ENCODE results near the gene CLDND2. TPM values are rescaled to one million over a fixed set of nuclear protein-coding genes. Genes with fewer than 3 reads are reported as not detected.

The CLDND2 gene
- total RNA-seq, 1 experiment from 2014 or later = not detected

GRCh38 chr19:51386882-51387520 is 18.2 kb upstream of the CLDND2 start:
- no peak overlapping the region for H2AK5ac ChIP-seq (ENCODE audit: insufficient read length, low read length)
- no CpG with 5 or more reads among the region's 14 CpGs for WGBS (ENCODE audit: extremely low coverage, insufficient read length, low lambda C conversion rate)
- H4K91ac ChIP-seq (ENCODE audit: insufficient read length, low read depth, low read length) = no peak overlapping the region
- no peak overlapping the region for H3K23ac ChIP-seq (ENCODE audit: insufficient read length, low read depth, low read length)
- H3K4me1 ChIP-seq (ENCODE audit: insufficient read depth, low read length) = no peaks in the 10 kb centered on the region
- no peak overlapping the region for H3K14ac ChIP-seq (ENCODE audit: insufficient read depth, low read length)
- DNase-seq = no peak
- no peak overlapping the region for H2BK12ac ChIP-seq (ENCODE audit: insufficient read length, low read depth, low read length)
- no peak overlapping the region for H3K56ac ChIP-seq (ENCODE audit: insufficient read length, low read depth, low read length)
- no peaks in the 10 kb centered on the region for H3K79me2 ChIP-seq (ENCODE audit: insufficient read depth, low read length)
- H3K18ac ChIP-seq (ENCODE audit: insufficient read length, low read depth, low read length) = no peak overlapping the region
- H4K5ac ChIP-seq (ENCODE audit: insufficient read length, low read depth, low read length) = no peak overlapping the region
- no peak overlapping the region for H3T11ph ChIP-seq (ENCODE audit: low read length)
- H3K27ac ChIP-seq (ENCODE audit: insufficient read length, low read depth, low read length) = no peak overlapping the region
- H4K8ac ChIP-seq (replicated peaks; ENCODE audit: insufficient read length, low read depth, low read length) = no peak overlapping the region
- no peak for TF ChIP-seq CTCF (conservative IDR thresholded peaks at IDR 0.05)
- no peak overlapping the region for H3K9ac ChIP-seq (ENCODE audit: extremely low read depth, insufficient read length, low read length)
- H2BK15ac ChIP-seq (ENCODE audit: low read depth, low read length) = no peak overlapping the region
- H3K23me2 ChIP-seq (ENCODE audit: insufficient read length, low read depth, low read length, poor library complexity, severe bottlenecking) = no peaks in the 10 kb centered on the region
- H3K79me1 ChIP-seq (ENCODE audit: insufficient read depth, low read depth, low read length, poor library complexity, severe bottlenecking) = no peaks in the 10 kb centered on the region
- peaks cover 6 to 7% of the 10 kb centered on the region in 2 experiments; a peak in 4 of 5 replicates for H3K9me3 Mint-ChIP-seq
- H2AFZ ChIP-seq (ENCODE audit: low read length) = no peak overlapping the region
- no peak overlapping the region for H2BK20ac ChIP-seq (ENCODE audit: low read depth, low read length, poor library complexity, severe bottlenecking)
- H2BK120ac ChIP-seq (ENCODE audit: low read depth, low read length, poor library complexity, severe bottlenecking) = no peak overlapping the region
- H3K4ac ChIP-seq (ENCODE audit: low read depth, low read length) = no peak overlapping the region
- no peak overlapping the region for H3K4me2 ChIP-seq (ENCODE audit: insufficient read depth, insufficient read length, low read length)
- H3K27me3 ChIP-seq (ENCODE audit: insufficient read depth, low read length) = no peaks in the 10 kb centered on the region
- peaks cover 7 to 27% of the 10 kb centered on the region in 2 experiments for H3K4me1 Mint-ChIP-seq
- peaks cover 0 to under 1% (median 0%) of the 10 kb centered on the region in 3 experiments; a peak in 1 of 7 replicates for H3K36me3 Mint-ChIP-seq (ENCODE audit: insufficient read depth in 1 of 3, low read depth in 3 of 3)
- H2BK5ac ChIP-seq (ENCODE audit: insufficient read length, low read length) = no peak overlapping the region
- no peaks in the 10 kb centered on the region for H3K9me3 ChIP-seq (ENCODE audit: control insufficient read depth, low read depth, low read length)
- peaks cover 3% of the 10 kb centered on the region for H3K27me3 Mint-ChIP-seq (ENCODE audit: low read depth)
- H3K27ac Mint-ChIP-seq = no peak overlapping the region
- H3K4me3 Mint-ChIP-seq = no peak overlapping the region; a peak in 1 of 5 replicates
- no peaks in the 10 kb centered on the region for H4K20me1 ChIP-seq (ENCODE audit: control insufficient read depth, insufficient read depth, insufficient read length)

Measured in H9 (cell line).